ENCODE results near the gene MASP2.
"Not testable (repeated sequence)": the region's sequence is repeated elsewhere in the genome, so short reads cannot be mapped to it uniquely, and the experiment has no call there.

MASP2 gene

DNA sequence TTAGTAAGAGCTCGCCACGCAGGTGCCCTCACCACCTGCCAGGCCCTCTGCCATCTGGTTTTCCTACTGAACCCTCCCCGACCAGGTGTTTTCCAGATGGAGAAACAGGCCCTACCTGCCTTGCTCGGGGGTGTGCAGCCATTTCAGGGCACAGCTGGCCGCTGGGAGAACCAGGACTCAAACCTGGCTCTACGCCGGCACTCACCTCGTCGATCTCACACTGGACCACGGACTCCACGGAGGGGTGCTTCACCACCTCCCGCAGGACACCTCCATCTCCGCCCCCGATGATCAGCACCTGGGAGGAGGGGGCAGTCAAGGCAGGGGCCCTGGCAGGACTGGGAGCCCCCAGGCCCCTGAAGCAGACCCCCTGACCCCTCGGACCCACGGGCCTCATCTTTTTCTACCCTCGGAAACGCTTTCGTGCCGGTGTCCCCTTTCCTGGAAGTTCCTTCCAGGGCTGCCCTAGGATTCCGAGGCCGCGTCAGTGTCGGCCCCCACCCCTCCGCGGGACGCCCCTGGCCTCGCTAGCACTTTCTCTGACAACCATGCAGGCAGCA lies 11.6 kb upstream of the MASP2 start:
- DNase-seq (ENCODE audit: low read depth in 3 of 3, low spot score in 1 of 3) = no peak

DNA sequence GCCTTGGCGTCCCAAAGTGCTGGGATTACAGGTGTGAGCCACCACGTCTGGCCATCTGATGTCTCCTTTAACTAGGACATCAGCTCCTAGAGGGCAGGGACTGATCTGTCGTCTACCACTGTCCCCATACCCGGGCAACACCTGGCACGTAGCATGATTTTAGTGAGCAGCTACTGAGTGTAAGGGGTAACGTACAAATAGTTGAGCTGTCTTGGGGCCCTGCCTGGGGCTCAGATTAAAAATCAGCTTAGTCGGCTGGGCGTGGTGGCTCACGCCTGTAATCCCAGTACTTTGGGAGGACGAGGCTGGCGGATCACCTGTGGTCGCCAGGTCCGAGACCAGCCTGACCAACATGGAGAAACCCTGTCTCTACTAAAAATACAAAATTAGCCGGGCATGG lies 11.0 kb upstream of the MASP2 start:
- DNase-seq (ENCODE audit: low read depth in 3 of 3, low spot score in 1 of 3) = no peak

DNA sequence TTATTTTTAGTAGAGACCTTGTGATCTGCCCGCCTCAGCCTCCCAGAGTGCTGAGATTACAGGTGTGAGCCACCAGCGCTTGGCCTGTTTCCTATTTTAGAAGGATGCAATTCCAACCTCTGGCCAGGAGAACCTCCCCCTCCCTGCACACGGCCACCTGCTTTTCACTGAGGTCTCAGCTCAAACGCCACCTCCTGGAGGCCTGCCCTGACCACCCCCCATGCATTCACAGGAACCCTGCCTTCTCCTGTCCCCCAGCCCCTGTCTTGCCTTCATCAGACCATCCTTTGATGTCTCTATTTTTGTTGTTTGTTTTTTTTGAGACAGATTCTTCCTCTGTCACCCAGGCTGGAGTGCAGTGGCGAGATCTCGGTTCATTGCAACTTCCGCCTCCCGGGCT lies 10.4 kb upstream of the MASP2 start:
- no peak for DNase-seq (ENCODE audit: low read depth in 3 of 3, low spot score in 1 of 3)

DNA sequence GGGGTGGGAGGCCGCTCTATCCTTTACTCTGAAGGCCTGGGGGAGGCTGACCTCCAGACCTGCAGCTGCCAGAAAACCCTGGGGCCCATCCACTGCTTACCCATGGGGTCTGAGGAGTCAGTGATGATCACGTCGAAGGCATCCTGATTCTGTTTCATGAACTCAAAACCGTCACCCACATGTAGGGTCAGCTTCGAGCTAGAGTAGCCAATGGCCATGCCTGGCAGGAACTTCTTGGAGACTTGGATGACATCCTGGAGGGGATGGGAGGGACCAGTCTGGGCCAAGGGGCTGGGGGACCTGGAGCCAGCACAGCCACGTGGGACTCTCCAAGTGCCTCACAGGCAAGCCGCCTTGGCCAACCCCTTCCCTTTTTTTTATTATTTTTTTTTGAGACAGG lies 9.5 kb upstream of the MASP2 start:
- DNase-seq (ENCODE audit: low read depth in 3 of 3, low spot score in 1 of 3) = no peak

DNA sequence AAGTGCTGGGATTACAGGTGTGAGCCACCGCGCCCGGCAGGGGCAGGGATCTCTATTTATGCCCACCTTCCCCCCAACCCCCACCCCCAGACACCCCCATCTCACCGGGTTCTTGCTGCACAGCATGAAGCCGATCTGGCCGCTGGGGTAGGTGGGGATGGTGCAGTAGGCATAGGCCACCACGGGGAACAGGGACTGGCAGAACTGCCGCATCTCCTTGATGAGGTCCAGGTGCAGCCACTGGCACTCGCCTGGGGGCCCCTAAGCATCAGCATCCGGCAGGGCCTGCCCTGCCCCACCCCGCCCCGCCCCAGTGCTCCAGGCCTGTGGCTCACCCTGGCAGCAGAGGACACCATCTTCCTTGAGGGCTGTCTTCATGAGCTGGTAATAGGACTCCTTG lies 8.6 kb upstream of the MASP2 start:
- DNase-seq (ENCODE audit: low read depth in 3 of 3, low spot score in 1 of 3) = no peak

DNA sequence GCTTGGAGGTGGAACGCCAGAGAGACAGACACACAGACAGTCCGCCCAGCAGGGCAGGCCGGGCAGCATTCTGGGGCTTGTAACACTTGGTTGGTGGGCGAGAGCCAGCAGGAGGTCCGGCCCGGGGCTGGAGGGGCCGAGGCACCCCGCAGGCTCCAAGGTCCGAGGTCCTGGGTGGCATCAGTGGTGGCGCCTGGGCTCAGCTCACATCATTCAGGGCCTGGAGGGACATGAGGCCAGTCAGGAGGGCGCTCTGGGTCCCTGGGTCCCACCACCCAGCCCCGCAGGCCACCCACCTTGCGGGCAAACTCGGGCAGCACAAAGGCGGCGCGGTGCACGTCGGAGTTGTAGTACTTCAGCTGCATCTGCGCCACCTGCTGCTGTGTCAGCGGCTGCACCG lies 7.6 kb upstream of the MASP2 start:
- DNase-seq (ENCODE audit: low read depth in 3 of 3, low spot score in 1 of 3) = no peak

DNA sequence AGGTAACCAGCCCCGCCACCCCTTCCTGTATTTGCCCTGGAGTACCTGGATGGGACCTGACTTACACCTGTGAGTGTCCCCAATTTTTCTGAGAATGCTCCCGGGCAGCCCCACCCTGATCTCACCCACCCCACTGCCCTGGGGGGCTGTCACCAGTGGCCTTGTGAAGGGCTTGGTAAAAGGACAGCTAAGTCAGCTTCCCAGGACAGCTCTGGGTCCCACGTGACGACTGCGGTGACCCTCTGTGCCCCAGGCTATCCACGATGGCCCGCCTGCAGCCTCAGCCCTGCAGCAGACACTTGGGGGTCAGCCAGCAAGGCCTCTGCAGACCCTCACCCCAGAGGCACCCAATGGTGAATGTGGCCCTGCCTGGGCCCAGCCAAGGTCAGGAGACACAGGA lies 7.1 kb upstream of the MASP2 start:
- no peak for DNase-seq (ENCODE audit: low read depth in 3 of 3, low spot score in 1 of 3)

DNA sequence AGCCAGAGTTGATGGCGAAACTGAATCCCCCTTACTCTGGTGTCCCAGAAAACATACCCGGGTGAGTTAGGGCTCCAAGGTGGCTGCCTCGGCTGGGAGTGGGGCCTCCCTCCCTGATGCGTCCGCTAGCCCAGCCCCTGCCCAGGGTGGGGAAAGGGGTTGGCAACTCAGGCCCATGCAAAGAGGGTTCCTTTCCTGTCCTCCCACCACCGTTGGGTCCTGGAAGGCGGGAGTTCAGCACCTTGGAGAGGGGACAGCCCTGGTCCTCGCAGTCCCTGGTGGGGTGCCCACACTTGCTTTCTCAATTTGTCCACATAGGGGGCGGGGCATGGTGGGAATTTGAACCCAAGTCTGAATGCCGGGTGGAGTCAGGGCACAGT lies 6.7 kb upstream of the MASP2 start:
- DNase-seq (ENCODE audit: low read depth in 3 of 3, low spot score in 1 of 3) = no peak

DNA sequence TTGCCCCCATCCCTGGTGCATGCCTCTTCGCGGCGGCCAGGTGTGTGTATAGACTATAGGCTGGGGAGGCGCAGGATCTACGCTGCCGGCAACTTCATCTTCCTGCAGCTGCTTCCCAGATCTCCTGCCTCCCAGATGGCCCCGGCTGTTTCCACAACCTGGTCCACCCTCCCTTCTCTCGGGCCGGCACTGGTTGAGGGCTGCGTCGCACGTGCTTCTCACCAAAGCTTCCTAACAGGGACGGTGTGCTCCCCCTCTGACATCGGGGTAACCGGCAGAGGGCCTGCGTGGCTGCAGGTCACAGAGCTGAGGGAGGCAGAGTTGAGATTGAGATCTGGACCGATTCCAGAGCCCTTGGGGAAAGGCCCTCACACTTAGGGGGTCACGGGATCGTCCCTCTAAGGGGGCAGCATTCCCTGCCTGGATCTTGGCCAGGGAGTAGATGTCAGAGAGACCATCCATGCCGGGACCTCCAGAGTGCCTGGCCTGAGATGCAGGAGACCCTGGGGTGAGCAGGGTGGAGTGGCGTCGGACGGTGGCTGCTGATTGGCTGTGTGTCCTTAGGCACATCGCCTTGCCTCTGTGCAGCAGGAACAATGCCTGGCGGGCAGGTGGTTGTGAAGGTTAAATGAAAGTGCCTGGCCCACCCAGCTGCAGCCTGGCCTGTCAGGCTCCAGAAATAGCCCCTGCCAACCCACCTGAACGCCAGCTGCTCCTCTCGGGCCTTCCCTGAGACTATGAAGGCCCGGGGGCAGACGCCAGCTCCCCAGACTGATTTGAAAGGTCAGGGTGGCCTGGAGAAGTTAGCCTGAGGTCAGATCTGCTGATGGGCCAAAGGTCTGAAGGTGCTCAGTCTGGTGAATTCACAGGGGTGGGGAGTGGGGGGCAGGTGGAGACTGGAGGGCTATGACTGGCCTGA lies 6.1 kb upstream of the MASP2 start:
- peak in 1 of 3 donors; percentile 18 for DNase-seq (ENCODE audit: low read depth in 3 of 3, low spot score in 1 of 3)

DNA sequence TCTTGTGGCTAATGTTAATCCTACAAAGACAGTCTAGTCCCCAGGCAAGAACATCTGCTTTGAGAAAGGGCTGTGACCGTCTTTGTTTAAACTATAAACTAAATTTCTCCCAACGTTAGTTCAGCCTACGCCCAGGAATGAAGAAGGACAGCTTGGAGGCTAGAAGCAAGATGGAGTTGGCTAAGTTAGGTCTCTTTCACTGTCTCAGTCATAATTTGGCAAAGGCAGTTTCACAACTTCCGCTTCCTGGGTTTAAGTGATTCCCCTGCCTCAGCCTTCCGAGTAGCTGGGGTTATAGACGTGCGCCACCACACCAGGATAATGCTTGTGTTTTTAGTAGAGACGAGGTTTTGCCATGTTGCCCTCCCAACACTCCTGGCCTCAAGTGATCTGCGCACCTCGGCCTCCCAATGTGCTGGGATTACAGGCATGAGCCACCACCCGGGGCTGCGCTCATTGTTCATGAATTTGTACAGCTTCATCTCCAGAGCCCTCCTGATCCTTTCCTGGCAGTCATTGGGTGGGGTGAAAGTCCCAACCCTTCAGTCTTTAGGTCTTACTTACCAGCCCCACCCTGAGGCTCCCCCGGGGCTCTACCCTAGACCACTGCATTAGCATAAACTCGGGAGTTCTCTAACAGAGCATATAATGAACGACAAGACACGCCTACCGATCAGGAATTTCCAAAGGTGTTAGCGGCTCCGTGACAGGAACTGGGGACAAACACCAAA lies 4.9 kb upstream of the MASP2 start:
- no peak for DNase-seq (ENCODE audit: low read depth in 3 of 3, low spot score in 1 of 3)

DNA sequence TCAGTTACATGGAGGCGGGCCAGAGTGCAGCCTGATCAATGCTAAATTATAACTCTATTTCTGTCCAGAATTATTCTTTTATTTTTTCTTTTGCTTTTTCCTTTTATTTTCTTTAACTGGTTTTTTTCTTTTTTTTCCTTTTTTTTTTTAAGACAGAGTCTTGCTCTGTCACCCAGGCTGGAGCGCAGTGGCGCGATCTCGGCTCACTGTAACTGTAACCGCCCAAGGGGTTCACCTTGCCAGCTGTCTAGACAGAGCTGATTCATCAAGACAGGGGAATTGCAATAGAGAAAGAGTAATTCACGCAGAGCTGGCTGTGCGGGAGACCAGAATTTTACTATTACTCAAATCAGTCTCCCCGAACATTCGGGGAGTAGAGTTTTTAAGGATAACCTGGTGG lies 4.1 kb upstream of the MASP2 start:
- not testable (repeated sequence) for DNase-seq (ENCODE audit: low read depth in 3 of 3, low spot score in 1 of 3)

DNA sequence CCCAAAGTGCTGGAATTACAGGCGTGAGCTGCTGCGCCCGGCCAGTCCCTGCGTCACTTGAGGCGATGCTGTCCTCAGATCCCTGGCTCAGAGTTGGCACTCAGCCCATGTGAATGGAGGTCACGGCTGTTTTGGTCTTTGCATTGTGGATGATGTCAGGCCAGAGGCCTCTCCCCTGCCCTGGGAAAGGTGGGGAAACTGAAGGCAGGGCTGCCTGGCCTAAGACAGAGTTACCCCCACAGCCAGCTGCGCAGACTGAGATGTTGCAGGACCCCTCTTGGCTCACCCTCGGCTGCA lies 821 bp downstream of the MASP2 start:
- DNase-seq (ENCODE audit: low read depth in 3 of 3, low spot score in 1 of 3) = no peak

DNA sequence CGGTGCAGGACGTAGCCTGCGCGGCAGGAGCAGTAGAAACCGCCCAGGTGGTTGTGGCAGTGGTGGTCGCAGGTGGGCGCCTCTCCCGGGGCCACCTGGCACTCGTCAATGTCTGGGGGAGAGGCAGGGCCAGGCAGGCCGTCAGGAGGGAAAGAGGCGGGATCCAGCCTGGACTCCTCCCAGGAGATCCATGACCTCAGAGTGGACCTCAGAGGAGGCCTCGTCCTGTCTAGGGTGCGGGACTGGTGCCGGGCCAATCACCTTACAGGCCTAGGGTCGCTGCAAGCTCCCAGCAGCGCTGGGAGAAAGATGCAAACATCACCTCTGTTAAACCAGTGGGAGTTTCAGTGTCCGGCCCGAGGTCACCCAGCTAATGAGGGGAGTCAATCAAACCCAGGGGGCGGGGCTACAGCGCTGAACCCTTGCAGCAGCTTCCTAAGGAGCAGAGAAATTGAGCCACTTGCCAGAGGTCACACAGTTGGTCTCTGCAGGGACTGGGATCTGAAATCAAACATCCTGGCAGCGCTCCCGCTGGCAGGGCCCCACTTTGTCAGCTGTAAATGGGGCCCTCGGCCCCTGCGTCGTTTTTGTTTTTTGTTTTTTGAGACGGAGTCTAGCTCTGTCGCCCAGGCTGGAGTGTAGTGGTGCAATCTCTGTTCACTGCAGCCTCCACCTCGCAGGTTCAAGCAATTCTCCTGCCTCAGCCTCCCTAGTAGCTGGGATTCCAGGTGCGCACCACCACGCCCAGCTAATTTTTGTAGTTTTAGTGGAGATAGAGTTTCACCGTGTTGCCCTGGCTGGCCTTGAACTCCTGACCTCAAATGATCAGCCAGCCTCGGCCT lies 1.4 kb downstream of the MASP2 start:
- no peak for DNase-seq (ENCODE audit: low read depth in 3 of 3, low spot score in 1 of 3)

DNA sequence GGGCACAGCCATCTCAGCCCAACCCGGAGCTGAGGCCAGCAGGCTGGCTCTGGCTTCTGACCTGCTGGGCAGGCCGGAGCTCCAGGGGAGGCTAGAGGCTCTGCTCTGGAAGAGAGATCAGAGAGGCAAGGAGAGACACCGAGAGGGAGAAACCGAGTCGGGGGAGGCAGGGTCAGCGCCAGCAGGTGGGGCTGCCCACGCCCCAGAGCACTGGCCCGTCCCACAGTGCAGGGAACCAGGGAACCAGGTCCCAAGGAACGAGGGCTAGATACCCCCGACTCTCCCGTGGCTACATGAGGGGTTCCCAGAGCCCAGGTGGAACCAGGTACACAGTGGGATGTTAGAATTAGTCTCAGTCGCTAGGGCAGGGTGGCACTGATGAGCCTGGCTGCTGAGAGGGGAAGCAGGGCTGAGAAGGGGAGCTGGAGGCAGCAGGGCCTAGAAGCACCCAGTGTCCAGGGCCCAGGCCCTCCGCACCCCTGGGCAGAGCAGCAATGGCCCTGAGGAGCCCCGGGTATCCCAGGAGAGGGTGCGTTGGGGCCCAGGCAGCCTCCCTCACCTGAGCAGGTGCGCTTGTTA lies 2.1 kb downstream of the MASP2 start:
- no peak for DNase-seq (ENCODE audit: low read depth in 3 of 3, low spot score in 1 of 3)

DNA sequence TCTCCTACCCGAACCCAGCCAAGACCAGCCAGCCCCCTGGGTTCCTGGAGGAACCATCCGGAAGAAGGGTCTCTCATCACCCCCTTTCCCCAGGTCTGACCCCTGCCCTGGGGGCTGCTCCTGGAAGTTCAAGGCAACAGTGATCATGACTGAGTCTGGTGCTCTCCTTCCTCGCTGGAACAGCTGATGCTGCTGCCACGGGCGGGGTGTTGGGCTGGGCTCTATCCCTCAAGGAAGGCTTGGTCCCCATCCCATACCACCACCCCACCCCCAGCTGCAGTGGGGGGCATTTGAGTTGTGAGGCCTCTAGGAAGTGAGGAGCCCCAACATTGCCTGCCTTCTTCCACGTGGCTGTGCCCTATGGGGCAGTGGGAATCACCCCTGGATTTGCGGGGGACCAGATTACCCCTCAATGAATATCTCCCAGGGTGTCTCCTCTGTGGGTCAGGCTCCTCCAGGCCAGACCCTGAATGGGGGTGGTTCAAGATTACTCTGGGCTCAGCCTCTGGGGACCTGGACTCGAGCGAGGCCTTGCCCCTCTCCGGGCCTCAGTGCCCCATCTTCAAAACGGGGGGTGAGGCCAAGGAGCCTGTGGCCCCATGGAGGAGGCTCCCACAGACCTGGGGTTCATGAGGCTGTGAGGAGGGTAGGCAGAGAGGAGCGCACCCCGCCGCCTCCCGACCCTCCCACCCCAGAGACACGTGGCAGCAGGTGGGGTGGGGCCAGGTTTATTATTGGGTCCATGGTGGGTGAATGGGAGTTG lies 2.8 kb downstream of the MASP2 start:
- no peak for DNase-seq (ENCODE audit: low read depth in 3 of 3, low spot score in 1 of 3)

DNA sequence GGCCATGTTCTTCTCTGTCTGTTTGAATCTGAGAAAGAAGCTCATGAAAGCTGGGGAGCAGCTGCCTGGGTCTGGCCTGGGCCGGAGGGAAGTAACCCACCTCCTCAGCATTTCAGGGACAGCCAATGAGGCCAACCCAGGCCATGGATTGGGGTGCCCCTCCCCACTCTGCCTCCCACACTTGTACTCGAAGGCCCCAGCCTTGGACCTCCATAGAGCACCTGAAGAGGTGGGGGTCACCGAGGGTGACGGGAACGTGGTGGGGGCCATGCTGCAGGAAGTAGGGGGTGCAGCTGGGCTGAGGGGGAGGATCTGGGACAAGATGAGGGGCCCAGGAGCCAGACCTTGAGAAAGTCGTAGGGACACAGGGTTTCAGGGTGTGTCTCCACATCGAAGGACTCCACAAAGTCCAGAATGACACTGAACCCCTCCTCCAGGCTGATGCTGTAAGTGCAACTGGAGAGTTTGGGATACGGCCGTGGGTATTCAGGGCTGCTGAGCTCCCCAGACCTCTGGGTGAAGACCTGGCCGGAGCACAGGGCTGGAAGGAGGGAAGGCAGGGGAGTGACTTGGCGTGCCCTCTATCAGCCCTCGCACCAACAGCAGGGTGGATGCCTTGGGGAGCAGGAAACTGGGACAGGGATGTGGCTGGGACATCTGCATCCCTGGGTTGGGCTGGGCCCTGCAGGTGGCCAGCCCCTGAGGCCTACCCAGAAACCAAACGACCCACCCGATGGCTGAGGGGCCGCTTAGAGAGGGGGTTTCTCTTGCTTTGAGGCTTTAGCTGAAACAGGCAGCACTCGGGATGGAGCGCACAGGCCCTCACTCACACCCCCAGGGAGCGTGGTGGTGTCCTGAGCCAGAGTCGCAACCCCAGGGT lies 3.8 kb downstream of the MASP2 start:
- no peak for DNase-seq (ENCODE audit: low read depth in 3 of 3, low spot score in 1 of 3)

DNA sequence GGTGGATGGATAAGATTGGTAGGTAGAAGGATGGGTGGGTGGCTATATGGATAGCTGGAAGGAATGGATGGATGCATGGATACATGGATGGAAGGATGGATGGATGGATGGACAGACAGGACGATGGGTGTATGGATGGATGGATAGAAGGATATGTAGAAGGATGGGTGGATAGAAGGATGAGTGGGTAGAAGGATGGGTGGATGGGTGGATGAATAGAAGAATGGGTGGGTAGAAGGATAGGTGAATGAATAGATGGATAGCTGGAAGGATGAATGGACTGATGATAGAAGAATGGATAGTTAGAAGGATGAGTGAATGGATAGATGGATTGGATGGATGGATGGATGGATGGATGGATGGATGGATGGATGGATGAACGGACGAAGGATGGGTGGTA lies 5.0 kb downstream of the MASP2 start:
- no peak for DNase-seq (ENCODE audit: low read depth in 3 of 3, low spot score in 1 of 3)

DNA sequence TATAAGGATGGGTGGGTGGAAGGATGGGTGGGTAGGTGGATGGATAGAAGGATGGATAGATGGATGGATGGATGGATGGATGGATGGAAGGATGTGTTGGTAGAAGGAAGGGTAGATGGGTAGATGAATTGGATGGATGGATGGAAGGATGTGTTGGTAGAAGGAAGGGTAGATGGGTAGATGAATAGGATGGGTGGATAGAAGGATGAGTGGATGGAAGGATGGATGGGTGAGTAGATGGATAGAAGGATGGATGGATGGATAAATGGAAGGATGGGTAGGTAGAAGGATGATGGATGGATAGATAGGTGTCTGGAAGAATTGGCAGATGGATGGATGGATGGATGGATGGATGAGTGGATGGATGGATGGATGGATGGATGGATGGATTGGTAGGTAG lies 6.0 kb downstream of the MASP2 start:
- DNase-seq (ENCODE audit: low read depth in 3 of 3, low spot score in 1 of 3) = no peak

DNA sequence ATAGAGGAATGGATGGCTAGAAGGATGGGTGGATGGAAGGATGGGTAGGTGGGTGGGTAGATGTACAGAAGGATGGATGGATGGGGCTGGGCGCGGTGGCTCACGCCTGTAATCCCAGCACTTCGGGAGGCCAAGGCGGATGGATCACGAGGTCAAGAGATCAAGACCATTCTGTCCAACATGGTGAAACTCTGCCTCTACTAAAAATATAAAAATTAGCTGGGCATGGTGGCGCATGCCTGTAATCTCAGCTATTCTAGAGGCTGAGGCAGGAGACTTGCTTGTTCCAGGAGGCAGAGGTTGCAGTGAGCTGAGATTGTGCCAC lies 7.0 kb downstream of the MASP2 start:
- DNase-seq (ENCODE audit: low read depth in 3 of 3, low spot score in 1 of 3) = not testable (repeated sequence)

Data from stimulated activated CD4-positive, alpha-beta T cell treated with anti-CD3 and anti-CD28 coated beads, TNF-alpha, amount 100 ng/mL, for 1 hour (primary cell).